HEK293 (cell line): Measurements from ENCODE around the gene SMYD2.

Source experiments
- CTCF ChIA-PET: fragments of 350-600 bp; formaldehyde crosslinking; extraction: SDS; loops from one replicate; lab custom pipeline; 2021; ENCODE audit warnings: antibody characterized with exemption; lab: Yijun Ruan, JAX
- POLR2A ChIA-PET: fragments of 300-600 bp; formaldehyde crosslinking; extraction: SDS; loops from one replicate; lab custom pipeline; 2020; ENCODE audit warnings: antibody characterized with exemption, inconsistent platforms; lab: Yijun Ruan, JAX
- H3K27ac ChIP-seq: fragments of 200-500 bp; sonication (Bioruptor generic); 2 replicates; pipeline ENCODE4 v1.5.1; 2014; ENCODE audit warnings: low read depth, low read length, control low read depth, inconsistent platforms; ENCODE audit errors: extremely low read depth
- H3K36me3 ChIP-seq, 2 experiments: fragments of 200-500 bp in 1 of 2; sonication (Bioruptor generic) in 1 of 2; 1 replicate in 1 of 2; 2 replicates in 1 of 2; pipeline ENCODE4 v1.5.1; 2014 to 2017; ENCODE audit warnings: inconsistent platforms in 2 of 2, low read length in 2 of 2; ENCODE audit not compliant: control insufficient read depth in 2 of 2, insufficient read depth in 1 of 2
- H3K4me1 ChIP-seq: fragments of 200-500 bp; sonication (Bioruptor generic); 2 replicates; pipeline ENCODE4 v1.5.1; 2014; ENCODE audit warnings: mild to moderate bottlenecking, low read length, inconsistent platforms; ENCODE audit not compliant: control insufficient read depth, insufficient read depth
- H3K4me3 ChIP-seq: 2 replicates; pipeline ENCODE4 v1.5.1; 2011; ENCODE audit warnings: low read depth, mild to moderate bottlenecking, control low read depth, low read length, moderate library complexity
- H3K9me3 ChIP-seq: fragments of 200-500 bp; sonication (Bioruptor generic); 2 replicates; pipeline ENCODE4 v1.5.1; 2014; ENCODE audit warnings: low read depth, low read length, inconsistent platforms; ENCODE audit not compliant: control insufficient read depth, insufficient read depth
- KLF1 ChIP-seq: fragments of 450-650 bp; formaldehyde crosslinking; IDR thresholded peaks from 2 replicates; pipeline ENCODE4 v1.5.1; 2016; ENCODE audit warnings: missing biosample characterization, missing genetic modification characterization
- KLF7 ChIP-seq: fragments of 450-650 bp; formaldehyde crosslinking; IDR thresholded peaks from 2 replicates; pipeline ENCODE4 v1.5.1; 2016; ENCODE audit warnings: missing biosample characterization, missing genetic modification characterization, borderline replicate concordance
- MEIS1 ChIP-seq: sonication (generic); formaldehyde crosslinking; IDR thresholded peaks from 2 replicates; pipeline ENCODE4 v1.8.1; 2022; ENCODE audit warnings: missing genetic modification reagents, mild to moderate bottlenecking, borderline replicate concordance
- PATZ1 ChIP-seq: fragments of 450-650 bp; formaldehyde crosslinking; IDR thresholded peaks from 2 replicates; pipeline ENCODE4 v1.5.1; 2016; ENCODE audit warnings: missing biosample characterization, missing genetic modification characterization
- REST ChIP-seq: fragments of 450-650 bp; formaldehyde crosslinking; IDR thresholded peaks from 2 replicates; pipeline ENCODE4 v1.5.1; 2016; ENCODE audit warnings: missing biosample characterization, missing genetic modification characterization
- TSHZ1 ChIP-seq: fragments of 450-650 bp; formaldehyde crosslinking; IDR thresholded peaks from 2 replicates; pipeline ENCODE4 v1.5.1; 2016; ENCODE audit warnings: missing biosample characterization, missing genetic modification characterization, borderline replicate concordance
- YY1 ChIP-seq: fragments of 450-650 bp; formaldehyde crosslinking; IDR thresholded peaks from 2 replicates; pipeline ENCODE4 v1.5.1; 2018; ENCODE audit warnings: missing biosample characterization, missing genetic modification characterization
- ZBTB1 ChIP-seq: fragments of 450-650 bp; formaldehyde crosslinking; IDR thresholded peaks from 2 replicates; pipeline ENCODE4 v1.5.1; 2016; ENCODE audit warnings: missing biosample characterization, missing genetic modification characterization
- ZBTB10 ChIP-seq: fragments of 450-650 bp; formaldehyde crosslinking; IDR thresholded peaks from 2 replicates; pipeline ENCODE4 v1.5.1; 2016; ENCODE audit warnings: missing biosample characterization, missing genetic modification characterization
- ZFHX2 ChIP-seq: fragments of 450-650 bp; formaldehyde crosslinking; conservative IDR thresholded peaks from 2 replicates; pipeline ENCODE4 v1.5.1; 2016; ENCODE audit warnings: missing biosample characterization, missing genetic modification characterization
- ZNF114 ChIP-seq: fragments of 450-650 bp; formaldehyde crosslinking; IDR thresholded peaks from 2 replicates; pipeline ENCODE4 v1.5.0; 2017; ENCODE audit warnings: missing biosample characterization, missing genetic modification characterization
- ZNF16 ChIP-seq: fragments of 450-650 bp; formaldehyde crosslinking; IDR thresholded peaks from 2 replicates; pipeline ENCODE4 v1.5.1; 2016; ENCODE audit warnings: low read depth, missing biosample characterization, missing genetic modification characterization
- ZNF24 ChIP-seq: fragments of 450-650 bp; formaldehyde crosslinking; IDR thresholded peaks from 2 replicates; pipeline ENCODE4 v1.5.1; 2016; ENCODE audit warnings: missing biosample characterization, missing genetic modification characterization
- ZNF555 ChIP-seq: fragments of 450-650 bp; formaldehyde crosslinking; conservative IDR thresholded peaks from 2 replicates; pipeline ENCODE4 v1.5.1; 2017; ENCODE audit warnings: missing biosample characterization, mild to moderate bottlenecking, missing genetic modification characterization, inconsistent platforms
- ZNF585B ChIP-seq: fragments of 450-650 bp; formaldehyde crosslinking; IDR thresholded peaks from 2 replicates; pipeline ENCODE4 v1.5.1; 2016; ENCODE audit warnings: missing biosample characterization, missing genetic modification characterization
- ZNF600 ChIP-seq: fragments of 450-650 bp; formaldehyde crosslinking; IDR thresholded peaks from 2 replicates; pipeline ENCODE4 v1.5.1; 2016; ENCODE audit warnings: missing biosample characterization, missing genetic modification characterization
- ZNF654 ChIP-seq: fragments of 450-650 bp; formaldehyde crosslinking; IDR thresholded peaks from 2 replicates; pipeline ENCODE4 v1.5.1; 2016; ENCODE audit warnings: low read depth, missing biosample characterization, missing genetic modification characterization
- ZNF704 ChIP-seq: fragments of 450-650 bp; formaldehyde crosslinking; IDR thresholded peaks from 2 replicates; pipeline ENCODE4 v1.5.1; 2016; ENCODE audit warnings: missing biosample characterization, missing genetic modification characterization
- ZSCAN18 ChIP-seq: fragments of 450-650 bp; formaldehyde crosslinking; IDR thresholded peaks from 2 replicates; pipeline ENCODE4 v1.5.1; 2016; ENCODE audit warnings: missing biosample characterization, missing genetic modification characterization

The SMYD2 gene

GRCh38 chr1:214281720-214282629 lies 1.0 kb downstream of the SMYD2 start (continued):
- TF ChIP-seq REST, result no peak; the same call in 1 of the 2 replicates
- peak; percentile 60; the same call in 1 of the 2 replicates for TF ChIP-seq PATZ1 (tag by site-specific recombination)
- no peak for TF ChIP-seq ZNF585B
- no peak for TF ChIP-seq YY1 (tag by site-specific recombination)
- TF ChIP-seq KLF1 (tag by site-specific recombination), result peak; percentile 34; the same call in 1 of the 2 replicates
- TF ChIP-seq, all 188 proteins: peak for 16

GRCh38 chr1:214282630-214283242 lies 1.8 kb downstream of the SMYD2 start:
- ChIA-PET POLR2A (no interaction called here), CTCF (interaction anchor here (0.6 to 1.6 kb wide), 2 partner anchors 21 to 293 kb away, joined by 5 read pairs; no protein-coding TSS in a partner anchor)
- no peak for TF ChIP-seq KLF7 (tag by site-specific recombination)
- TF ChIP-seq ZFHX2 (tag by site-specific recombination), result 0 out of 2 replicates have a peak, but pooled peaks have one; percentile 32
- no peak for TF ChIP-seq ZBTB10 (tag by site-specific recombination)
- no peak for TF ChIP-seq ZNF24 (tag by site-specific recombination)
- TF ChIP-seq ZSCAN18, result no peak
- TF ChIP-seq MEIS1, result no peak
- no peak for TF ChIP-seq ZBTB1 (tag by site-specific recombination)
- TF ChIP-seq ZNF654 (tag by site-specific recombination), result no peak
- TF ChIP-seq KLF1 (tag by site-specific recombination), result no peak
- TF ChIP-seq ZNF600 (tag by site-specific recombination), result peak; percentile 60
- TF ChIP-seq ZNF555 (tag by site-specific recombination), result no peak
- TF ChIP-seq TSHZ1 (tag by site-specific recombination), result no peak
- TF ChIP-seq ZNF16 (tag by site-specific recombination), result no peak
- TF ChIP-seq ZNF114 (tag by site-specific recombination), result no peak
- TF ChIP-seq ZNF704, result no peak
- Histone ChIP-seq H3K36me3 (no peaks in the 10 kb centered on the region; a peak in 1 of 3 replicates), H3K4me1 (peaks cover 4% of the 10 kb centered on the region), H3K27ac (no peak overlapping the region), H3K4me3 (no peak overlapping the region), H3K9me3 (no peaks in the 10 kb centered on the region)
